GM12872 (cell line): ENCODE measurements around the gene NPPB.

Source experiments
- TF ChIP-seq, protein P1 (sequence below): IDR thresholded peaks from 3 replicates; pipeline ENCODE4 v1.5.1; 2011; ENCODE audit warnings: low read depth, mild to moderate bottlenecking, low read length, moderate library complexity; ENCODE audit not compliant: insufficient read depth

The NPPB gene

DNA sequence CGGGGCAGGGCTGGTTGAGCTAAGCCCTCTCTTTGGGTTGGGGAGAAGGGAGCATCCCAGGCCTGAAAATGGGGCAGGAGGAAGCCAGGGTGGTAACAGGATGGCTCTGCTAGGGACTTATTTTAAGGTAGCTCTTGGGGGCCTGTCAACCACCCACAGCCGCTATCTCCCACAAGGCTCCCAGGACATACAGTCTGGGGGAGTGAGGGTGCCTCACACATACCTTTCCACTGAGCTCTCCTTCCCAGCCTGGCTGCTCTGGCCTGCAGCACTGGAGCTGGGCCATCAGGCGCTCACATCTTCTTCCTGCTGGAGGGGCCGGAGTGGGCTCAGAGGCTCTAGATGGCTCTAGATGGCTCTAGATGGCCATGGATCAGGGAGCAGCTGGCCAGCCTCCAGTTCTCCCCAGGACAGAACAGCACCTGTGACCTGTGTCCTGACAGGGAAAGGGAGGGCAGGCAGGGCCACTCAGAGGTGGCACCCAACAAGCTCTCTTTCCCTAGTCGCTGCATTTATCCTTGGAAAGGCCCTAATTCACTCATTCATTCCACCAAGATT, 11.0 kb upstream of the NPPB start:
- TF ChIP-seq, protein P1, sequence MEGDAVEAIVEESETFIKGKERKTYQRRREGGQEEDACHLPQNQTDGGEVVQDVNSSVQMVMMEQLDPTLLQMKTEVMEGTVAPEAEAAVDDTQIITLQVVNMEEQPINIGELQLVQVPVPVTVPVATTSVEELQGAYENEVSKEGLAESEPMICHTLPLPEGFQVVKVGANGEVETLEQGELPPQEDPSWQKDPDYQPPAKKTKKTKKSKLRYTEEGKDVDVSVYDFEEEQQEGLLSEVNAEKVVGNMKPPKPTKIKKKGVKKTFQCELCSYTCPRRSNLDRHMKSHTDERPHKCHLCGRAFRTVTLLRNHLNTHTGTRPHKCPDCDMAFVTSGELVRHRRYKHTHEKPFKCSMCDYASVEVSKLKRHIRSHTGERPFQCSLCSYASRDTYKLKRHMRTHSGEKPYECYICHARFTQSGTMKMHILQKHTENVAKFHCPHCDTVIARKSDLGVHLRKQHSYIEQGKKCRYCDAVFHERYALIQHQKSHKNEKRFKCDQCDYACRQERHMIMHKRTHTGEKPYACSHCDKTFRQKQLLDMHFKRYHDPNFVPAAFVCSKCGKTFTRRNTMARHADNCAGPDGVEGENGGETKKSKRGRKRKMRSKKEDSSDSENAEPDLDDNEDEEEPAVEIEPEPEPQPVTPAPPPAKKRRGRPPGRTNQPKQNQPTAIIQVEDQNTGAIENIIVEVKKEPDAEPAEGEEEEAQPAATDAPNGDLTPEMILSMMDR = no peak

DNA sequence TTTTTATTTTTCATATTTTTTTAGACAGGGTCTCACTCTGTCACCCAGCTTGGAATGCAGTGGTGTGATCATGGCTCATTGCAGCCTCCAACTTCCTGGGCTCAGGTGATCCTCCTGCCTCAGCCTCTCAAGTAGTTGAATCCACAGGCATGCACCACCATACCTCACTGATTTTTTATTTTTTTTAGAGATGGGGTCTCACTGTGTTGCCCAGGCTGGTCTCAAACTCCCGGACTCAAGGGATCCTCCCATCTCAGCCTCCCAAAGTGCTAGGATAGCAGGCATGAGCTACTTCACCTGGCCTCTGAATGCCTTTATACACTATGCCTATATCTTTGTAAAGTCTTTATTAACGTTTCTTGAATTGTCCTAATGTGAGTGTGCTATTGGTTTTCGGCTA, 10.4 kb upstream of the NPPB start:
- TF ChIP-seq, protein P1 = no peak

DNA sequence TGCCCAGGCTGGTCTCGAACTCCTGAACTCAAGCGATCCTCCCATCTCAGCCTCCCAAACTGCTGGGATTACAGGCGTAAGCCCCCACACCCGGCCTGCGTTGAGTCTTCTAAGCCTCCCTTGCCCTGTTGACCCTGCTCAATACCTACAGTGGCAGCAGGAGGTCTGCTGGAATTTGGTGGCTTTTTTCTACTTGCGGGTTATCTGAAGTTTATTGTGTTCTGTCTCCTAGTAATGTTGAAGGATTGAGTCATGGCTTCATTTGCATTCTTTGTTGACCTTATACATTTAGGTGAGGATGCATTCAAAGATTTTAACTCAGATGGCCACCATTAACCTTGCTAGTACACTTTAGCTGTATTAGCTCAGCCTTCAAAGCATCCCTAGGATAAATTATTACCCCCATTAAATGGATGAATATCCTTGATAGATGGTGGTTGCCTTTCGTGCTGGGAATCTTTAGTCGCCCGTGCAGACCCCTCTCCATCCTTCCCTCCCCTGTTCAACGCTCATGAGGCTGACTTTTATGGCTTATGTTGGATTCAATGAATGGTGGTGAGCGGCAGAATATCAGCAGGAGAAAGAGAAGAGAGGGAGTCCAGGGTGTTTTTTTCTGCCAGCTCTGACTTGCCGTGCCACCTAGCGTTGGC, 9.7 kb upstream of the NPPB start:
- TF ChIP-seq, protein P1 = no peak

DNA sequence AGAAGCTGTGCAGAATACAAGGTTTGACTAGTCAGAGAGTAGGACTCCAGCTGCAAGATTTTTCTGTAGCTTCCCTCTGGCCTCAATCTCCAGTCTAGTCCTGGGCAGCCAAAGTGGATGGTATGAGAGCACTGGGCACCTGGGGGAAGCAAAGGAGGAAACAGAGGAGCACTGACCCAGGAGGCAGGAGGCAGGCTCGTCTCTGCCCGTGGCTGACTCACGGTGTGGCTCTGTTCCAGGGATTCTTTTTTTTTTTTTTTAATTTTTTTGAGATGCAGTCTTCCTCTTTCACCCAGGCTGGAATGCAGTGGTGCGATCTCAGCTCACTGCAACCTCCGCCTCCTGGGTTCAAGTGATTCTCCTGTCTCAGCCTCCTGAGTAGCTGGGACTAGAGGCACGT, 4.1 kb upstream of the NPPB start:
- TF ChIP-seq, protein P1 = no peak

DNA sequence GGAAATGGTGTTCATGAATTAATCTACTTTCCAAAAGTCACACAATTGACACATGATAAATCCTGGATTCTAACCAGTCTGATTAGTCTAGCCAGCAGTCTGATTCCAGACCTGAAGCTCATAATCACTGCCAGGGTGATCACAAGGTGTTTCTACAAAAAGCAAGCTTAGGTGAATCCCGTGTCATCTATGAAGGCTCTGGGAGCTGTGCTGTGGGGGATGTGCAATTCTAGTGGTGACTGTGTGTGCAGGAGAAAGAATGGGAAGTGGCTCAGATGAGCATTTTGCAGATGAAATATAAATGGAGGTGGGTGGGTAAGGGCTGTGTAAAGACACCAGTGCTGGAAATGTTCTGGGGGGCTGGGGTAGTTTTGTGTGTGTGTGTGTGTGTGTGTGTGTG, 1.8 kb upstream of the NPPB start:
- TF ChIP-seq, protein P1 = no peak

DNA sequence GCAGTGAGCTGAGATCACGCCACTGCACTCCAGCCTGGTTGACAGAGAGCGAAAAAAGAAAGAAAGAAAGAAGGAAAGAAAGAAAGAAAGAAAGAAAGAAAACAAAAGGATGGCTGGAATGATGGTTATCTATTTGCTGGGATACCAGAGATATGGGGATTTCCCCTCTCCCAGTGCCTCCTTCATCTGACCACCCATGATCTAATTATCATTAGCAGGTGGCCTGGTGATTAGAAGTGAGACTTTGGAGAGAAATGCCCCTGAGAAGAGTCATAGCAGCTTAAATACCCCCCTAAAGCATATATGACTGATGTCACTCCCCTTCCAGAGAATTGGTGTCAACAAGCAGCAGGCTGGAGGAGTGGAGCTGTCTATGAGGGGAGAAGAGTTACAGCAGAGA, 1.3 kb upstream of the NPPB start:
- TF ChIP-seq, protein P1 = no peak

DNA sequence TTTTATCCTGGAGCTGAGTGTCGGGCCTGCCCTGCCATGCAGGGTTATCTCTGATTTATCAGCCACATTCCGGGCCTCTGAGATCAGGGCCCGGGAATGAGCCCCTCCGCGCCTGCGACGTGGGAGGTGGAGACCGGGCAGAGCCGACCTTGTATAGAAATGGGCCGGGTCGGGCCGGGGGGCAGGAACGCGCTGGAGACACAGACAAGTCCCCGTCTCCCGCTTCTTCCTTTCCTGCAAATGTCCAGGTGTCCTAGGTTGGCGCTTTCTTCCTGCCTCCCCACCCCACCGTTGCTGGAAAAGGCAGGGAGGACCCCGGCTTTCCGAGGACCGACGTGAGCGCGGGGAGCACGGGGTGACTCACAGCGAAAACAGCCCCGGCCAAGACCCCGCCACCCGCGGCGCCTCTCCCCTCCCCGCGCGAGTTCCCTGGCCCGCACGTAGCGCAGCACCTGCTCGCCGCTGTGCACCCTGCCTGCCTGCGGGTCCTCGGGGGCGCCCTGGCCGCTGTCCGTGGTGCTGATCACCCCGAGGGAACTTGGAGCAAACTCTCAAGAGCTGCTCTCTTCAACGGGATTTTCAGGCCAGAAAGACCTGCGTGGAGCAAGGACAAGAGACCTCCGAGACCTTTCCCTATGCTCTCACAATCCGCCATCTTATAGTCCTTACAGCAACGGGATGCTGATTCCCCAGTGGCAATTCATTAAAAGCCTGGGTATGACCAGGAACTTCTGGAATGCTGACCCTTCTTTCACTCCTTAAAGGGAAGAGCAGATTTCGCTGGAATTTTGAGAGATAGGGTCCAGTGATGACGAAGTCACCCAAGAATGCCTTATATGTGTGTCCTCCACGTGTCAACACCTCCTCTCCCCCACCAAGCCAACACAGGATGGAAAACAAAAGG, 475 bp upstream of the NPPB start:
- TF ChIP-seq, protein P1 = peak; percentile 43
